K562 (cell line): ENCODE data around the gene HDGFL1. TPM values are rescaled to one million over a fixed set of nuclear protein-coding genes. Genes with fewer than 3 reads are reported as not detected.

Experiments
- ATAC-seq: fragments of 200-7000 bp; cut with Tn5 transposase; 3 replicates; pipeline ENCODE4 v1.9.1; 2020; ENCODE audit warnings: moderate library complexity
- BruUV-seq: library from RNA; stranded (reverse); fragments of 400-500 nt; replicated peaks from 2 replicates; lab custom pipeline; 2021; lab: Mats Ljungman, UMichigan
- CTCF ChIA-PET: fragments of 300-600 bp; formaldehyde crosslinking; extraction: SDS; loops from one replicate; lab custom pipeline; 2021; ENCODE audit warnings: low intra/inter-chr PET ratio; lab: Yijun Ruan, JAX
- POLR2A ChIA-PET: fragments of 300-600, 350-650 bp; sonication (Branson Sonifier 250); formaldehyde crosslinking; extraction: SDS; loops from one replicate; lab custom pipeline; 2021; ENCODE audit warnings: antibody characterized with exemption, inconsistent platforms; lab: Yijun Ruan, JAX
- DNase-seq, 4 experiments: peaks; one replicate each; pipeline versions ENCODE4 v3.0.0 to v3.0.0-alpha.2; 2011 to 2018; ENCODE audit warnings: low spot score in 3 of 4, mixed read lengths in 3 of 4; ENCODE audit errors: extremely low read depth in 1 of 4
- FAIRE-seq: peaks from 2 replicates; lab custom pipeline; 2011; peaks lifted over from hg19 to GRCh38; lab: Jason Lieb, UNC
- H2AFZ ChIP-seq: 2 replicates; pipeline ENCODE4 v1.6.0; 2011; ENCODE audit warnings: low read depth, low read length, control low read depth, inconsistent platforms
- H3K27ac ChIP-seq: fragments of 200-600 bp; 3 replicates; pipeline ENCODE4 v1.8.0; 2011; ENCODE audit warnings: low read depth, mild to moderate bottlenecking, control low read depth, inconsistent platforms, low read length, moderate library complexity, mixed read lengths; ENCODE audit errors: extremely low read depth
- H3K27me3 ChIP-seq, 2 experiments: fragments of 300-600 bp in 1 of 2; 2 replicates in 1 of 2; 3 replicates in 1 of 2; pipeline versions ENCODE4 v1.6.0 to v1.8.0; 2011; ENCODE audit warnings: inconsistent platforms in 2 of 2, low read length in 2 of 2, mild to moderate bottlenecking in 1 of 2, mixed read lengths in 1 of 2, moderate library complexity in 1 of 2; ENCODE audit not compliant: control insufficient read depth in 2 of 2, insufficient read depth in 2 of 2
- H3K36me3 ChIP-seq: fragments of 300-600 bp; 3 replicates; pipeline ENCODE4 v1.8.0; 2011; ENCODE audit warnings: mild to moderate bottlenecking, low read length, inconsistent platforms; ENCODE audit not compliant: control insufficient read depth, insufficient read depth
- H3K4me1 ChIP-seq, 2 experiments: fragments of 200-600 bp in 1 of 2; replicated peaks in 1 of 2; 2 replicates in 1 of 2; 3 replicates in 1 of 2; pipeline versions ENCODE4 v1.5.1 to v1.8.0; 2011; ENCODE audit warnings: inconsistent platforms in 2 of 2, low read length in 2 of 2, mild to moderate bottlenecking in 1 of 2, mixed read lengths in 1 of 2, moderate library complexity in 1 of 2; ENCODE audit not compliant: control insufficient read depth in 2 of 2, insufficient read depth in 2 of 2
- H3K4me2 ChIP-seq: 2 replicates; pipeline ENCODE4 v1.6.1; 2011; ENCODE audit warnings: low read length, control low read depth, inconsistent platforms, mixed read lengths; ENCODE audit not compliant: insufficient read depth
- H3K4me3 ChIP-seq: fragments of 200-600 bp; sonication (generic), shearing (Covaris generic); 2 replicates; pipeline ENCODE4 v1.5.1; 2016; ENCODE audit warnings: control low read depth, inconsistent platforms
- H3K79me2 ChIP-seq: fragments of 200-600 bp; 3 replicates; pipeline ENCODE4 v1.8.0; 2011; ENCODE audit warnings: low read length, inconsistent platforms; ENCODE audit not compliant: control insufficient read depth, insufficient read depth
- H3K9ac ChIP-seq, 2 experiments: 2 replicates each; pipeline versions ENCODE4 v1.6.0 to v1.6.1; 2011; ENCODE audit warnings: low read depth in 2 of 2, low read length in 2 of 2, control low read depth in 1 of 2, inconsistent platforms in 1 of 2, mild to moderate bottlenecking in 1 of 2, mixed read lengths in 1 of 2; ENCODE audit not compliant: insufficient read depth in 1 of 2
- H3K9me1 ChIP-seq: one replicate; pipeline ENCODE4 v1.6.0; 2011; ENCODE audit warnings: inconsistent platforms, mild to moderate bottlenecking, low read length, moderate library complexity; ENCODE audit not compliant: control insufficient read depth, insufficient read depth
- H3K9me3 ChIP-seq: replicated peaks from 2 replicates; pipeline ENCODE4 v1.5.1; 2011; ENCODE audit warnings: low read depth, low read length, inconsistent platforms; ENCODE audit not compliant: control insufficient read depth, insufficient read depth
- H4K20me1 ChIP-seq: replicated peaks from 2 replicates; pipeline ENCODE4 v1.6.1; 2011; ENCODE audit warnings: low read length, inconsistent platforms, mixed read lengths; ENCODE audit not compliant: control insufficient read depth, insufficient read depth
- ARID4B ChIP-seq: sonication (generic); formaldehyde crosslinking; IDR thresholded peaks from 2 replicates; pipeline ENCODE4 v1.8.0; 2022; ENCODE audit warnings: mild to moderate bottlenecking, missing genetic modification reagents
- BRD4 ChIP-seq: fragments of 200-600 bp; sonication (generic); IDR thresholded peaks from 2 replicates; pipeline ENCODE4 v1.6.1; 2017; ENCODE audit warnings: inconsistent platforms
- CBX5 ChIP-seq: IDR thresholded peaks from 2 replicates; pipeline ENCODE4 v1.6.1; 2014; ENCODE audit warnings: low read depth, borderline replicate concordance
- GABPB1 ChIP-seq: sonication (generic); formaldehyde crosslinking; IDR thresholded peaks from 2 replicates; pipeline ENCODE4 v1.8.0; 2022; ENCODE audit warnings: mild to moderate bottlenecking, missing genetic modification reagents
- MITF ChIP-seq: IDR thresholded peaks from 2 replicates; pipeline ENCODE4 v1.6.1; 2014; ENCODE audit warnings: antibody characterized with exemption
- NR3C1 ChIP-seq: sonication (generic); formaldehyde crosslinking; IDR thresholded peaks from 2 replicates; pipeline ENCODE4 v1.8.1; 2022; ENCODE audit warnings: missing genetic modification reagents
- PHF20 ChIP-seq: fragments of 450-650 bp; IDR thresholded peaks from 2 replicates; pipeline ENCODE4 v1.6.1; 2018; ENCODE audit not compliant: partially characterized antibody
- SNIP1 ChIP-seq: fragments of 450-650 bp; IDR thresholded peaks from 2 replicates; pipeline ENCODE4 v1.7.1; 2017; ENCODE audit warnings: low read depth, mild to moderate bottlenecking
- ZNF263 ChIP-seq: sonication (generic); formaldehyde crosslinking; IDR thresholded peaks from 2 replicates; pipeline ENCODE4 v1.8.0; 2022; ENCODE audit warnings: mild to moderate bottlenecking, missing genetic modification reagents, borderline replicate concordance
- WGBS: fragments of 100-300 bp; shearing (Covaris generic); methylation state at CpG from one replicate; pipeline ENCODE4 v1.1.6; 2016; ENCODE audit warnings: low coverage, mixed read lengths; ENCODE audit not compliant: insufficient coverage; ENCODE audit errors: missing lambda C conversion rate; 5-methylcytosine and 5-hydroxymethylcytosine counted together
- in situ Hi-C: fragments of 300-500 bp; cut with MboI; formaldehyde crosslinking; loops from 4 replicates; pipeline ENCODE4 v1.15.0; 2018; ENCODE audit warnings: inconsistent platforms, mixed read lengths
- intact Hi-C: fragments of 100-400 bp; cut with micrococcal nuclease; formaldehyde crosslinking; loops from 2 replicates; pipeline ENCODE4 v1.14.2; 2022
- polyA plus RNA-seq, 8 experiments: library from polyadenylated mRNA; depleted of rRNA in 4 of 8; stranded (reverse) in 5 of 8; unstranded in 3 of 8; fragments of >200 nt; fragmentation: Nextera tagmentation in 2 of 8; fragmentation: Illumina TruSeq in 1 of 8; extraction: Ambion mirVana in 2 of 8; extraction: Trizol in 1 of 8; gene quantifications; 2 replicates each; pipeline versions ENCODE4 v1.2.1 to v1.2.3, GENCODE V29; 2011 to 2014; ENCODE audit warnings: inconsistent platforms in 1 of 8, missing spikeins in 1 of 8
- total RNA-seq, 7 experiments: library from RNA; depleted of rRNA in 6 of 7; stranded (reverse); fragments of >200 nt in 6 of 7; fragmentation: Illumina TruSeq in 2 of 7; extraction: Trizol in 2 of 7; gene quantifications; 2 replicates each; pipeline versions ENCODE4 v1.2.1 to v1.2.3, GENCODE V29; 2011 to 2021; ENCODE audit warnings: low replicate concordance in 1 of 7

HDGFL1 gene
- total and polyA plus RNA-seq, 9 of the 15 experiments (the other 6 are each of a cell fraction or from before 2014, with no cell fraction given), result 0.04 to 0.64 (median 0.28) TPM

GRCh38 chr6:22536122-22536521, 33.2 kb upstream of the HDGFL1 start:
- no peak overlapping the region for H2AFZ ChIP-seq
- H3K4me3 ChIP-seq, result no peak overlapping the region
- H3K27ac ChIP-seq, result no peak overlapping the region
- no peaks in the 10 kb centered on the region for H4K20me1 ChIP-seq
- H3K36me3 ChIP-seq, result no peaks in the 10 kb centered on the region
- no peaks in the 10 kb centered on the region for H3K27me3 ChIP-seq
- no peaks in the 10 kb centered on the region for H3K9me3 ChIP-seq
- BruUV-seq, result no TSS peak
- no peak for FAIRE-seq
- no peak overlapping the region for H3K9ac ChIP-seq
- no peak for ATAC-seq
- H3K4me1 ChIP-seq, result no peaks in the 10 kb centered on the region
- ChIA-PET POLR2A (no interaction called here), CTCF (no interaction called here)
- H3K9me1 ChIP-seq, result no peaks in the 10 kb centered on the region
- DNase-seq, result no peak
- intact Hi-C loops (no loop called here), in situ Hi-C loops (no loop called here)
- TF ChIP-seq ARID4B (no peak), MITF (no peak), PHF20 (no peak), SNIP1 (no peak), CBX5 (no peak), BRD4 (no peak), ZNF263 (CRISPR knock-in tag) (no peak), NR3C1 (no peak), GABPB1 (no peak)
- WGBS, result 2% methylated on average over 4 of the region's 4 CpGs
- H3K4me2 ChIP-seq, result no peak overlapping the region
- no peaks in the 10 kb centered on the region for H3K79me2 ChIP-seq
